Cardiac muscle cell (in vitro differentiated cells and primary cell): ENCODE results near the gene LEMD2. TPM values are rescaled to one million over a fixed set of nuclear protein-coding genes. Genes with fewer than 3 reads are reported as not detected.
A peak's percentile ranks its signal among the peaks of the same experiment; 100 is the strongest.

Experiments used
- DNase-seq, 2 donors: peaks; one replicate each; pipeline versions ENCODE4 v3.0.0 to v3.0.0-alpha.2; 2010 to 2017; ENCODE audit warnings: low read depth in 1 of 2, low spot score in 1 of 2
- H3K27ac ChIP-seq: fragments of 200-600 bp; sonication (generic); 2 replicates; pipeline ENCODE4 v1.5.1; 2016
- H3K27me3 ChIP-seq: fragments of 200-600 bp; sonication (generic); 2 replicates; pipeline ENCODE4 v1.6.0; 2016; ENCODE audit warnings: control low read depth
- H3K36me3 ChIP-seq: fragments of 200-600 bp; sonication (generic); 2 replicates; pipeline ENCODE4 v1.5.1; 2016; ENCODE audit warnings: control low read depth
- H3K4me1 ChIP-seq: fragments of 200-600 bp; sonication (generic); 2 replicates; pipeline ENCODE4 v1.8.1; 2017; ENCODE audit warnings: low read depth, mild to moderate bottlenecking, mixed run types
- H3K4me3 ChIP-seq: fragments of 200-600 bp; sonication (generic); 2 replicates; pipeline ENCODE4 v1.5.1; 2016; ENCODE audit warnings: mild to moderate bottlenecking
- H3K9me3 ChIP-seq: fragments of 200-600 bp; sonication (generic); 2 replicates; pipeline ENCODE4 v1.5.1; 2017; ENCODE audit warnings: low read depth, mild to moderate bottlenecking, control low read depth
- polyA plus RNA-seq: library from polyadenylated mRNA; unstranded; fragments of >200 nt; fragmentation: Nextera tagmentation; extraction: Ambion mirVana; gene quantifications from 2 replicates; pipeline ENCODE4 v1.2.1, GENCODE V29; 2016
- total RNA-seq: library from RNA; depleted of rRNA; stranded (reverse); fragments of >200 nt; gene quantifications from 2 replicates; pipeline ENCODE4 v1.2.3, GENCODE V29; 2016
- TF ChIP-seq, protein P1 (sequence below): IDR thresholded peaks from 2 replicates; pipeline ENCODE4 v1.5.1; 2012; ENCODE audit warnings: low read depth, mild to moderate bottlenecking, low read length

LEMD2 gene
- total and polyA plus RNA-seq, 2 experiments from 2014 or later, result 65.4 to 78.2 TPM

DNA sequence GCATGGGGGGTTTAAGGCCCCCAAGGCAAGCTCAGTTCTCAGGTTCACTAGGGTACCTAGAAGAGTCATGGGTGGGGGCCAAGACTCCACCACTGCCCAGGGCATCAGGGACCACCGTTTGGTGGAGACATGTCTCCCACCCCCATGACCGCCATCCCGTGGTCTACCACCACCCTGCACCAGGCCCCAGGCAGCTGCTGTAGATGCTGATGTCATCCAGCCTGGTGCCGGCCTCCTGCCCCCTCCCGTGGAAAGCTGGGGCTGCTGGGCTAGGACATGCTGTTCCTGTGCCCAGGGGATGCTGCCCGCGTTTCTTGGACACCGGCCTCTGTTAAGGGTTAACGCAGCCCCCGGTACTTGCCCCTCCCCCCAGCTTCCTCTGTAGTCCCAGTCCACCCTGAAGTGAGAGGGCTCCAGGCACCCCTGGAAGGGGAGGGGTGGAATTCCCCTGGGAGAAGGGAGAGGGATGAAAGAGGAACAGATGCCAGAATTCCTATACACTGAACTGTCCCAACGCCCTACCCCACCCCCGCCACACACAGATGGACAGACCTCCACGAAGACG, 42.8 kb downstream of the LEMD2 start:
- DNase-seq, result peak in 1 of 2 donors; percentile 65
- Histone ChIP-seq H3K9me3 (no peaks in the 10 kb centered on the region), H3K36me3 (no peaks in the 10 kb centered on the region), H3K4me3 (peak overlapping the region; percentile 3), H3K27ac (peak overlapping the region; percentile 67), H3K27me3 (no peaks in the 10 kb centered on the region), H3K4me1 (peaks cover 42% of the 10 kb centered on the region)
- TF ChIP-seq, protein P1, sequence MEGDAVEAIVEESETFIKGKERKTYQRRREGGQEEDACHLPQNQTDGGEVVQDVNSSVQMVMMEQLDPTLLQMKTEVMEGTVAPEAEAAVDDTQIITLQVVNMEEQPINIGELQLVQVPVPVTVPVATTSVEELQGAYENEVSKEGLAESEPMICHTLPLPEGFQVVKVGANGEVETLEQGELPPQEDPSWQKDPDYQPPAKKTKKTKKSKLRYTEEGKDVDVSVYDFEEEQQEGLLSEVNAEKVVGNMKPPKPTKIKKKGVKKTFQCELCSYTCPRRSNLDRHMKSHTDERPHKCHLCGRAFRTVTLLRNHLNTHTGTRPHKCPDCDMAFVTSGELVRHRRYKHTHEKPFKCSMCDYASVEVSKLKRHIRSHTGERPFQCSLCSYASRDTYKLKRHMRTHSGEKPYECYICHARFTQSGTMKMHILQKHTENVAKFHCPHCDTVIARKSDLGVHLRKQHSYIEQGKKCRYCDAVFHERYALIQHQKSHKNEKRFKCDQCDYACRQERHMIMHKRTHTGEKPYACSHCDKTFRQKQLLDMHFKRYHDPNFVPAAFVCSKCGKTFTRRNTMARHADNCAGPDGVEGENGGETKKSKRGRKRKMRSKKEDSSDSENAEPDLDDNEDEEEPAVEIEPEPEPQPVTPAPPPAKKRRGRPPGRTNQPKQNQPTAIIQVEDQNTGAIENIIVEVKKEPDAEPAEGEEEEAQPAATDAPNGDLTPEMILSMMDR, result peak; percentile 9

DNA sequence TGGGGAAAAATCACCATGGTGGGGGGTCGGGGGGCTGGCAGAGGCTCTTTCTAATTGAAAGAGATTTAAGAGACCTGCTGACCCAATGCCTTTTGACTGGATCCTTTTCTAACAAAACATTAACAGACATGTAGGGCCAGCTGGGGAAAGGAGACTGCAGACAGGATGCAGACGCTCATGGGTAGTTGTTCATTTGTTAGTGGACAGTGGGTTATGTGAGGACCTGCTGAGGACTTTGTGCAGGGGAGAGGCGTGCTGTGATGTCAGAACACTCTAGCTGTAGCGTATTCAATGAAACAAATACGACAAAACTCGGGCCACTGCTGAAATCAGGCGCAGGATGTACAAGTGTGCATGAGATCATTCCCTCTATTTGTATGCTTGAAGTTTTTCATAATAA, 43.4 kb downstream of the LEMD2 start:
- no peaks in the 10 kb centered on the region for H3K36me3 ChIP-seq
- peaks cover 38% of the 10 kb centered on the region for H3K4me1 ChIP-seq
- no peaks in the 10 kb centered on the region for H3K9me3 ChIP-seq
- DNase-seq, result no peak
- H3K27ac ChIP-seq, result peak overlapping the region; percentile 67
- no peak overlapping the region for H3K4me3 ChIP-seq
- TF ChIP-seq, protein P1, result no peak
- H3K27me3 ChIP-seq, result no peaks in the 10 kb centered on the region

DNA sequence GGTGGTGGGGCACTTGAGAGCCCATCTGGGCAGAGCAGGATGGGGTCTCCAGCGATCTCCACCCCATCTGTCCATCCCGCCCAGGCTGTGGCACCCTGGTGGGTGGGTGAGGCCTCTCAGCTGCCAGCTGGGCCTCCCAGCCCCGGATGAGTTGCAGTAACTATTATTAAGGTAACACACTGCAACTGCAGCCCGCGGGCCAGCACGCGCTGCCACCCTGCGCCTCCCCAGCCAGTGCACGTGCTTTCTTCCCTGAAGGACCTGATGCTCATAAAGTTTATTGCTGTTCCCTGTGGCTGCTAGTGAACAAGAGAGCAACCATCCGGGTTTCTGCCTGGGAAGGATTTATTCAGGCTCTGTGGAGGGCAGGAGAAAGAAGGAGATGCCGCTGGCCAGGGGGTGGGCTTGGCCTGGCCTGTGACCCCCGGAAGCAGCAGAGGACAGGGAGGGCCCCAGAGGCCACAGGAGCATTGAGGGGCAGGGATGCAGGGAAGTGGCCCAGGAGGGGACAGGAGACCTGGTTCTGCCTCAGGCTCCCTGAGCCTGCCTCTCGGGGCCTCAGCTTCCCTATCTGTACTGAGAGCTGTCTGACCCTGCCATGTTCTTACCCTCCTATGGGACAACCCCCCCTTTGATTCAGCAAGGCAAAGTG, 43.9 kb downstream of the LEMD2 start:
- Histone ChIP-seq H3K4me3 (no peak overlapping the region), H3K9me3 (no peaks in the 10 kb centered on the region), H3K27me3 (no peaks in the 10 kb centered on the region), H3K36me3 (no peaks in the 10 kb centered on the region), H3K27ac (peak overlapping the region; percentile 67), H3K4me1 (peaks cover 38% of the 10 kb centered on the region)
- TF ChIP-seq, protein P1, result no peak
- DNase-seq, result no peak

DNA sequence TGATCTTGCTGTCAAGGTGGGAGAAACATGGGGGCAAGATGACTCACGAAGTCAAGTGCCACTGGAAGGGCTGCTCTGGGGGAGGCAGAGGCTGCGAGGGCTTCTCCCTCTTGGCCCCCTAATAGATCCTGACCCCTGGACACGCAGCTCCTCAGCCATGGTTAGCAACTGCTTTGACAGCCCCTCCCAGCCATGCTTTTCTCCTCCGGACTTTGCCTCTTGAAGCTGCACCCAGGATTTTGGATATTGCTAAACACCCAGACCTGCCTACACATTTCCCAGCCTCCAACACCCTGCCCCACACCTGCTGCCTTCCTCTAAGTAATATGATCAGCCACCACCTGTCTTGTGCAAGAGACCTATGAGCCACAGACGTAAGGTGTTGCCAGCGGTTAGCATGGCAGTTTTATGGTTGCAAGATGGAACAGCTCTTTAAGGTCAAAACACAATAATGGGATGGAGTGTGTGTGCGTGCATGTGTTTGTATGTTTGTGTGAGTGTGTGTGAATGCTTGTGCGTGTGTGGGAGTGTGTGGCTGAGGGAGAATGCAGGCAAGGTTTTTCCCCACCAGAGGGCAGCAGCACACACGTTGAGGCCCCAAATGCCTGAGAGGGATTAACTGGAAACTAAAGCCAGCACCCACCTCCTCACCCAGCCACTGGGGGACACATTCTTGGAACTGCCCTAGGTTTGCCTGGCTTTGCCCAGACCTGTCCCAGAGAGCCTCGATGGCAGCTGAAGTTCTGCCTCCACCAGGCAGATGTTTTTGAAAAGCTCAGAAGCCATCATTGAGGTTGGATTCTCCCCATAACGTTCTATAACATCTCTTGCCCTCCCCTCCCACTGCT, 44.7 kb downstream of the LEMD2 start:
- H3K4me3 ChIP-seq, result no peak overlapping the region
- H3K36me3 ChIP-seq, result no peaks in the 10 kb centered on the region
- TF ChIP-seq, protein P1, result peak; percentile 92
- peaks cover 38% of the 10 kb centered on the region for H3K4me1 ChIP-seq
- no peaks in the 10 kb centered on the region for H3K9me3 ChIP-seq
- no peaks in the 10 kb centered on the region for H3K27me3 ChIP-seq
- peak; percentile 79 to 82 for DNase-seq
- peak overlapping the region; percentile 67 for H3K27ac ChIP-seq

DNA sequence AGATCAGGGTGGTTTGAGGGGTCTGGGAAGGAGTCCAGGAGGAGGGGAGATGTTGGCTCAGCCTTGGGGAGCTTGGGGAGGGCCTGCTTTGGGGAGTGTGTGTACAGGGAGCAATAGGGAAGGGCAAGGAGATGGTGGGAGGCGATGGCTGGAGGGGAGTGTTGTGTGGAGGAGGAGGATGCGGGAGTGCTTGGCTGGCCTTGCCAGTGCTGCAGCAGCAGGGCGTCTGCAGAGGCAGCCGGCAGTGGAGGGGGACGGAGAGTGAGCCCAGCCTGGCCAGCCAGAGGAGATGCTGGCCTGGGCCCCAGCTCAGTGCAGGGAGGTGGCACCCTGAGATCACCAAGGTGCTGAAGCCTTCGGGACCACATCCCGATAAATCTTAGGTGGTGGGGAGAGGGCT, 46.1 kb downstream of the LEMD2 start:
- no peaks in the 10 kb centered on the region for H3K36me3 ChIP-seq
- H3K27me3 ChIP-seq, result no peaks in the 10 kb centered on the region
- no peak overlapping the region for H3K27ac ChIP-seq
- TF ChIP-seq, protein P1, result no peak
- no peaks in the 10 kb centered on the region for H3K9me3 ChIP-seq
- DNase-seq, result no peak
- H3K4me3 ChIP-seq, result no peak overlapping the region
- H3K4me1 ChIP-seq, result peaks cover 33% of the 10 kb centered on the region
